Measurements from ENCODE around the gene ZNF438.

The ZNF438 gene

GRCh38 chr10:30827531-30828120, 204.0 kb downstream of the ZNF438 start:
- Histone ChIP-seq H3K27ac (ENCODE audit: low read depth, low read length) (no peak overlapping the region), H3K4me1 (ENCODE audit: control insufficient read depth, insufficient read depth, low read length, unreplicated experiment) (peaks cover 12% of the 10 kb centered on the region), H3K4me3 (ENCODE audit: low read depth, low read length) (no peak overlapping the region), H2AFZ (ENCODE audit: low read length, unreplicated experiment) (no peak overlapping the region), H3K36me3 (ENCODE audit: insufficient read depth, low read length) (no peaks in the 10 kb centered on the region), H3K27me3 (ENCODE audit: insufficient read depth, low read length) (no peaks in the 10 kb centered on the region), H3K79me2 (ENCODE audit: control insufficient read depth, insufficient read depth, low read length, unreplicated experiment) (no peaks in the 10 kb centered on the region)

DNA sequence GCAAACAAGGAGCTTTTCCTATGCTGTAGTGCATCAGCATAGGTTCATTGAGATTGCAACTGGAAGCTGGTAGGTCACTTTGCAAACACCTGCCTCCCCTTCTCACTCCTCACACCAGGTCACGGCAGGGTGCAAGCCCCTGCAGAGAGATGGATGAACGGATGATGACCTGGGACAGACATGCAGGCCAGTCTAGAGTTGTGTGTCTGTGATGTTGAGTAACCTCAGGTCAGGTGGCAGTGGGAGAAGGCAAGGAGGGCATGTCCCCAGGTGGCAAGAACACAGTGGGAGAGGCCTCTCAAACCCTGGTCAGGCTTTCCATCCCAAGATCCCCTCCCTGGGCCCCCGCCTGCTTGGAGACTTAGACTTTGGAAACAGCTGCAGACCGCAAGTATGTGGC, 205.0 kb downstream of the ZNF438 start:
- no peaks in the 10 kb centered on the region for H3K27me3 ChIP-seq (ENCODE audit: insufficient read depth, low read length)
- H3K36me3 ChIP-seq (ENCODE audit: insufficient read depth, low read length) = no peaks in the 10 kb centered on the region
- H2AFZ ChIP-seq (ENCODE audit: low read length, unreplicated experiment) = no peak overlapping the region
- no peak overlapping the region for H3K27ac ChIP-seq (ENCODE audit: low read depth, low read length)
- no peaks in the 10 kb centered on the region for H3K79me2 ChIP-seq (ENCODE audit: control insufficient read depth, insufficient read depth, low read length, unreplicated experiment)
- no peak overlapping the region for H3K4me3 ChIP-seq (ENCODE audit: low read depth, low read length)
- peaks cover 12% of the 10 kb centered on the region for H3K4me1 ChIP-seq (ENCODE audit: control insufficient read depth, insufficient read depth, low read length, unreplicated experiment)

DNA sequence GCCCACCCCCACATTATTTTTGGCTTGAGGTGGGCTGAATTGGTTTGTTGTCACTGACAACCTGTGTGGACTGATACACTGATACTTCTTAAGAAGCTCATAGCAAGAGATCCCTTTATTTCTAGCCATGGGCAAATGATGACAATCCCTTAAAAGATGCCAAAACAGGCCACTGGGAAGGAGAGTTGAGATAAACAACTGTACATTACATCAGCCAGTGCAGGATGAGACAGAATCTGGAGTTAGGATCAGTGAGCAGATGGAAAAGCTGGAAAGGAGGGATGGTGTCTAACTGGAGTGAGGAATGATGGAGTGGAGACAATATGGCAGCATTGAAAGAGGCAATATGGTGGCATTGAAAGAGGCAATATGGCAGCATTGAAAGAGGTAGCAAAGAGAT, 206.2 kb downstream of the ZNF438 start:
- no peak overlapping the region for H2AFZ ChIP-seq (ENCODE audit: low read length, unreplicated experiment)
- no peaks in the 10 kb centered on the region for H3K27me3 ChIP-seq (ENCODE audit: insufficient read depth, low read length)
- no peaks in the 10 kb centered on the region for H3K36me3 ChIP-seq (ENCODE audit: insufficient read depth, low read length)
- H3K79me2 ChIP-seq (ENCODE audit: control insufficient read depth, insufficient read depth, low read length, unreplicated experiment) = no peaks in the 10 kb centered on the region
- H3K4me1 ChIP-seq (ENCODE audit: control insufficient read depth, insufficient read depth, low read length, unreplicated experiment) = peaks cover 17% of the 10 kb centered on the region
- H3K4me3 ChIP-seq (ENCODE audit: low read depth, low read length) = no peak overlapping the region
- no peak overlapping the region for H3K27ac ChIP-seq (ENCODE audit: low read depth, low read length)

- no peaks in the 10 kb centered on the region for H3K79me2 ChIP-seq (ENCODE audit: control insufficient read depth, insufficient read depth, low read length, unreplicated experiment)
- peaks cover 20% of the 10 kb centered on the region for H3K4me1 ChIP-seq (ENCODE audit: control insufficient read depth, insufficient read depth, low read length, unreplicated experiment)
- no peak overlapping the region for H2AFZ ChIP-seq (ENCODE audit: low read length, unreplicated experiment)
- H3K27me3 ChIP-seq (ENCODE audit: insufficient read depth, low read length) = no peaks in the 10 kb centered on the region
- no peaks in the 10 kb centered on the region for H3K36me3 ChIP-seq (ENCODE audit: insufficient read depth, low read length)
- no peak overlapping the region for H3K4me3 ChIP-seq (ENCODE audit: low read depth, low read length)
- H3K27ac ChIP-seq (ENCODE audit: low read depth, low read length) = no peak overlapping the region
Observed at GRCh38 chr10:30825022-30825421, 206.6 kb downstream of the ZNF438 start.

DNA sequence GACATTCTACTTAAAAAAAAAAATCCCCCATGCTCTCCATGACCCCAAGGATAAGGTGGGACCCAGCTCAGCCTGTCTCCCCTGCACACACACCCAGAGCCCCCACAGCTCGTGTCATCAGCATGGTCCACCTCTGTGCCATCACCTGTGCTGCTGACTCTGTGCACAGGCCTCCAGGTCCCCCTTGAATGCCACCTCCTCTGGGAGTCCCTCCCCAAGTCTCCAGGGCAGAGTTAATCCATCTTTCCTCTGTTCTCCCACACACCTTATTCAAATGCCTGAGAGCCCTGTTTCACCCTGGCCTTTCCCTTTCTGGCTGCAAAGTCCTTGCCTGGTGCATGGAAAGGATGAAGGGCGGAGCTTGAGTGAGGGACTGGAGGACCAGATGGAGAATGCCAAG, 208.0 kb downstream of the ZNF438 start:
- H2AFZ ChIP-seq (ENCODE audit: low read length, unreplicated experiment) = no peak overlapping the region
- H3K27ac ChIP-seq (ENCODE audit: low read depth, low read length) = no peak overlapping the region
- H3K4me1 ChIP-seq (ENCODE audit: control insufficient read depth, insufficient read depth, low read length, unreplicated experiment) = peaks cover 16% of the 10 kb centered on the region
- H3K36me3 ChIP-seq (ENCODE audit: insufficient read depth, low read length) = no peaks in the 10 kb centered on the region
- H3K4me3 ChIP-seq (ENCODE audit: low read depth, low read length) = no peak overlapping the region
- H3K27me3 ChIP-seq (ENCODE audit: insufficient read depth, low read length) = no peaks in the 10 kb centered on the region
- H3K79me2 ChIP-seq (ENCODE audit: control insufficient read depth, insufficient read depth, low read length, unreplicated experiment) = no peaks in the 10 kb centered on the region

- Histone ChIP-seq H2AFZ (ENCODE audit: low read length, unreplicated experiment) (no peak overlapping the region), H3K36me3 (ENCODE audit: insufficient read depth, low read length) (no peaks in the 10 kb centered on the region), H3K4me1 (ENCODE audit: control insufficient read depth, insufficient read depth, low read length, unreplicated experiment) (peaks cover 21% of the 10 kb centered on the region), H3K4me3 (ENCODE audit: low read depth, low read length) (no peak overlapping the region), H3K27ac (ENCODE audit: low read depth, low read length) (no peak overlapping the region), H3K79me2 (ENCODE audit: control insufficient read depth, insufficient read depth, low read length, unreplicated experiment) (no peaks in the 10 kb centered on the region), H3K27me3 (ENCODE audit: insufficient read depth, low read length) (no peaks in the 10 kb centered on the region)
Observed at GRCh38 chr10:30822693-30823465, 208.8 kb downstream of the ZNF438 start.

- Histone ChIP-seq H3K27ac (ENCODE audit: low read depth, low read length) (no peak overlapping the region), H3K4me3 (ENCODE audit: low read depth, low read length) (no peak overlapping the region)
Observed at GRCh38 chr10:30821994-30822692, 209.5 kb downstream of the ZNF438 start.

GRCh38 chr10:30821261-30821993, 210.2 kb downstream of the ZNF438 start:
- Histone ChIP-seq H3K27ac (ENCODE audit: low read depth, low read length) (no peak overlapping the region), H3K27me3 (ENCODE audit: insufficient read depth, low read length) (no peaks in the 10 kb centered on the region), H3K4me1 (ENCODE audit: control insufficient read depth, insufficient read depth, low read length, unreplicated experiment) (peaks cover 23% of the 10 kb centered on the region), H2AFZ (ENCODE audit: low read length, unreplicated experiment) (no peak overlapping the region), H3K79me2 (ENCODE audit: control insufficient read depth, insufficient read depth, low read length, unreplicated experiment) (no peaks in the 10 kb centered on the region), H3K36me3 (ENCODE audit: insufficient read depth, low read length) (no peaks in the 10 kb centered on the region), H3K4me3 (ENCODE audit: low read depth, low read length) (no peak overlapping the region)

More at GRCh38 chr10:30821994-30822692, 209.5 kb downstream of the ZNF438 start:
- no peaks in the 10 kb centered on the region for H3K36me3 ChIP-seq (ENCODE audit: insufficient read depth, low read length)
- no peaks in the 10 kb centered on the region for H3K79me2 ChIP-seq (ENCODE audit: control insufficient read depth, insufficient read depth, low read length, unreplicated experiment)
- H3K4me1 ChIP-seq (ENCODE audit: control insufficient read depth, insufficient read depth, low read length, unreplicated experiment) = peaks cover 23% of the 10 kb centered on the region
- no peaks in the 10 kb centered on the region for H3K27me3 ChIP-seq (ENCODE audit: insufficient read depth, low read length)
- H2AFZ ChIP-seq (ENCODE audit: low read length, unreplicated experiment) = no peak overlapping the region

- Histone ChIP-seq H3K27ac (ENCODE audit: low read depth, low read length) (peak overlapping the region; percentile 63), H3K27me3 (ENCODE audit: insufficient read depth, low read length) (no peaks in the 10 kb centered on the region), H3K36me3 (ENCODE audit: insufficient read depth, low read length) (no peaks in the 10 kb centered on the region), H2AFZ (ENCODE audit: low read length, unreplicated experiment) (peak overlapping the region; percentile 79), H3K4me1 (ENCODE audit: control insufficient read depth, insufficient read depth, low read length, unreplicated experiment) (peaks cover 23% of the 10 kb centered on the region), H3K4me3 (ENCODE audit: low read depth, low read length) (peak overlapping the region; percentile 53), H3K79me2 (ENCODE audit: control insufficient read depth, insufficient read depth, low read length, unreplicated experiment) (no peaks in the 10 kb centered on the region)
Observed at GRCh38 chr10:30820261-30820991, 211.2 kb downstream of the ZNF438 start.
